OCI-LY7 (cell line): Measurements from ENCODE around the gene HES2. TPM values are rescaled to one million over a fixed set of nuclear protein-coding genes. Genes with fewer than 3 reads are reported as not detected.
A peak's percentile ranks its signal among the peaks of the same experiment; 100 is the strongest.

Source experiments
- BruUV-seq: library from RNA; stranded (reverse); fragments of 400-500 nt; replicated peaks from 2 replicates; lab custom pipeline; 2021; lab: Mats Ljungman, UMichigan
- CTCF ChIA-PET: fragments of 300-600 bp; sonication (Branson Sonifier 250); formaldehyde crosslinking; loops from one replicate; lab custom pipeline; 2022; ENCODE audit warnings: antibody characterized with exemption; ENCODE audit not compliant: unreplicated experiment; lab: Charles Lee
- POLR2A ChIA-PET: fragments of 300-600 bp; sonication (Branson Sonifier 250); formaldehyde crosslinking; loops from one replicate; lab custom pipeline; 2022; ENCODE audit warnings: antibody characterized with exemption; lab: Charles Lee
- DNase-seq: peaks from one replicate; pipeline ENCODE4 v3.0.0-alpha.2; 2015; ENCODE audit warnings: low spot score
- H2AFZ ChIP-seq: fragments of 200-600 bp; sonication (generic), shearing (Covaris generic); 2 replicates; pipeline ENCODE4 v1.6.1; 2014; ENCODE audit warnings: mild to moderate bottlenecking, antibody characterized with exemption, low read length, moderate library complexity
- H3K27ac ChIP-seq: fragments of 200-600 bp; sonication (generic); 2 replicates; pipeline ENCODE4 v1.5.1; 2014; ENCODE audit warnings: mixed run types, low read depth, mild to moderate bottlenecking, moderate library complexity, low read length, inconsistent platforms; ENCODE audit not compliant: poor library complexity, severe bottlenecking
- H3K36me3 ChIP-seq: fragments of 200-600 bp; sonication (generic); 2 replicates; pipeline ENCODE4 v1.6.1; 2014; ENCODE audit warnings: mild to moderate bottlenecking, antibody characterized with exemption, low read length, moderate library complexity, mixed read lengths; ENCODE audit not compliant: insufficient read depth
- H3K4me1 ChIP-seq: fragments of 200-600 bp; sonication (generic); 2 replicates; pipeline ENCODE4 v1.5.1; 2014; ENCODE audit warnings: mild to moderate bottlenecking, low read length; ENCODE audit not compliant: insufficient read depth, poor library complexity, severe bottlenecking
- H3K4me2 ChIP-seq: fragments of 200-600 bp; sonication (generic); 2 replicates; pipeline ENCODE4 v1.6.1; 2014; ENCODE audit warnings: mild to moderate bottlenecking, low read length
- H3K4me3 ChIP-seq: fragments of 200-600 bp; sonication (generic); 2 replicates; pipeline ENCODE4 v1.5.1; 2014; ENCODE audit warnings: mild to moderate bottlenecking, low read depth, low read length; ENCODE audit not compliant: poor library complexity, severe bottlenecking
- H3K79me2 ChIP-seq: fragments of 200-600 bp; sonication (generic); 2 replicates; pipeline ENCODE4 v1.6.1; 2016; ENCODE audit warnings: low read depth, mild to moderate bottlenecking, low read length, moderate library complexity, mixed read lengths; ENCODE audit not compliant: insufficient read depth
- H3K9me2 ChIP-seq: fragments of 200-600 bp; sonication (generic); 2 replicates; pipeline ENCODE4 v1.6.1; 2016; ENCODE audit warnings: mild to moderate bottlenecking, low read length, mixed read lengths; ENCODE audit not compliant: insufficient read depth
- H3K9me3 ChIP-seq: fragments of 200-600 bp; sonication (generic); 2 replicates; pipeline ENCODE4 v1.6.1; 2014; ENCODE audit warnings: mild to moderate bottlenecking, mixed run types, low read length, mixed read lengths
- H4K20me1 ChIP-seq: fragments of 200-600 bp; sonication (generic); 2 replicates; pipeline ENCODE4 v1.6.1; 2014; ENCODE audit warnings: mild to moderate bottlenecking, antibody characterized with exemption, low read length, moderate library complexity, mixed read lengths; ENCODE audit not compliant: insufficient read depth
- EZH2phosphoT487 ChIP-seq: fragments of 200-600 bp; sonication (generic); IDR thresholded peaks from 2 replicates; pipeline ENCODE4 v1.6.1; 2018; ENCODE audit warnings: low read depth, borderline replicate concordance, mild to moderate bottlenecking, mixed run types, antibody characterized with exemption, low read length, moderate library complexity, mixed read lengths
- intact Hi-C: fragments of 100-400 bp; cut with micrococcal nuclease; formaldehyde crosslinking; loops from one replicate; pipeline ENCODE4 v1.10.0; 2022; ENCODE audit not compliant: unreplicated experiment
- total RNA-seq, 2 experiments: library from RNA; depleted of rRNA in 1 of 2; stranded (reverse); fragments of >200 nt in 1 of 2; shearing (Covaris generic) in 1 of 2; gene quantifications; 2 replicates each; pipeline ENCODE4 v1.2.3, GENCODE V29; 2014 to 2022
- TF ChIP-seq, protein P1 (sequence below): fragments of 200-600 bp; sonication (generic); conservative IDR thresholded peaks from 2 replicates; pipeline ENCODE4 v1.5.1; 2014; ENCODE audit warnings: mild to moderate bottlenecking, antibody characterized with exemption, low read length, moderate library complexity, mixed read lengths

Gene HES2
- total RNA-seq, 2 experiments from 2014 or later: not detected

DNA sequence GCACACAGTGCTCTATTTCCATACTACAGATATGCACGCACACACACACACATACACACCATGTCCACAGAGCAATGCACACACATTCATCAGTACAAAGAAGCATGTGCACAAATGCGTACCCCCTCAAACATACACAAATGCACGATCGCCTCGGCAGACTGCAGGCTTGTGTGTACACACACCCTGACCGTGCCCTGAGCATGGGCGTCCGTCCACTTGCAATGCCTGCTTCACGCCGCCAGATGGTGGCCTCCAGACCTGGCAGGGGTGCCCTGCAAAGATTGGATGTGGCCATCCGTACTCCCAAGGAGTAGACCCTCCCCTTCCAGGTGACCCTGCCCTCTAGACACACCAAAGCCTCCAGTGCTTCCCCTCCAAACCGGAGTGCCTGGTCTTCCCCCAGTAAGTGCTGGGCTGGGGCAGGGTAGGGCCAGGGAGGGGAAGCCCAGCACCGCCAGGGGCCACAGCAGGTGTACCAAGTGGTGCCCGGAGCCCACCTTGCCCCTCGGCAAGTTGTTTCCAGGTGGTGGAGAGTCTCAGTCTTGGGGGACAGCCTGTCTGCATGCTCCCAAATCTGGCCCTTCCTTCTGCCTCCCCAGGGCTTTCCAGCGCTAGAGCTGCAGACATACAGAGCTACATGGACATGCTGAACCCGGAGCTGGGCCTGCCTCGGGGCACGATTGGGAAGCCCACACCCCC is 25.5 kb upstream of the HES2 start:
- Histone ChIP-seq H3K36me3 (no peaks in the 10 kb centered on the region), H3K9me2 (no peaks in the 10 kb centered on the region), H3K27ac (no peak overlapping the region), H3K4me1 (peaks cover 12% of the 10 kb centered on the region), H3K4me3 (no peak overlapping the region), H3K4me2 (no peak overlapping the region), H2AFZ (no peak overlapping the region), H4K20me1 (no peaks in the 10 kb centered on the region; the same call in 1 of the 2 replicates), H3K79me2 (no peaks in the 10 kb centered on the region), H3K9me3 (no peaks in the 10 kb centered on the region)
- POLR2A ChIA-PET: no interaction called here
- CTCF ChIA-PET: no interaction called here
- DNase-seq: peak; percentile 21
- no TSS peak for BruUV-seq
- TF ChIP-seq, protein P1, sequence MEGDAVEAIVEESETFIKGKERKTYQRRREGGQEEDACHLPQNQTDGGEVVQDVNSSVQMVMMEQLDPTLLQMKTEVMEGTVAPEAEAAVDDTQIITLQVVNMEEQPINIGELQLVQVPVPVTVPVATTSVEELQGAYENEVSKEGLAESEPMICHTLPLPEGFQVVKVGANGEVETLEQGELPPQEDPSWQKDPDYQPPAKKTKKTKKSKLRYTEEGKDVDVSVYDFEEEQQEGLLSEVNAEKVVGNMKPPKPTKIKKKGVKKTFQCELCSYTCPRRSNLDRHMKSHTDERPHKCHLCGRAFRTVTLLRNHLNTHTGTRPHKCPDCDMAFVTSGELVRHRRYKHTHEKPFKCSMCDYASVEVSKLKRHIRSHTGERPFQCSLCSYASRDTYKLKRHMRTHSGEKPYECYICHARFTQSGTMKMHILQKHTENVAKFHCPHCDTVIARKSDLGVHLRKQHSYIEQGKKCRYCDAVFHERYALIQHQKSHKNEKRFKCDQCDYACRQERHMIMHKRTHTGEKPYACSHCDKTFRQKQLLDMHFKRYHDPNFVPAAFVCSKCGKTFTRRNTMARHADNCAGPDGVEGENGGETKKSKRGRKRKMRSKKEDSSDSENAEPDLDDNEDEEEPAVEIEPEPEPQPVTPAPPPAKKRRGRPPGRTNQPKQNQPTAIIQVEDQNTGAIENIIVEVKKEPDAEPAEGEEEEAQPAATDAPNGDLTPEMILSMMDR: peak; percentile 56
- TF ChIP-seq EZH2phosphoT487: no peak
- intact Hi-C loops: no loop called here

DNA sequence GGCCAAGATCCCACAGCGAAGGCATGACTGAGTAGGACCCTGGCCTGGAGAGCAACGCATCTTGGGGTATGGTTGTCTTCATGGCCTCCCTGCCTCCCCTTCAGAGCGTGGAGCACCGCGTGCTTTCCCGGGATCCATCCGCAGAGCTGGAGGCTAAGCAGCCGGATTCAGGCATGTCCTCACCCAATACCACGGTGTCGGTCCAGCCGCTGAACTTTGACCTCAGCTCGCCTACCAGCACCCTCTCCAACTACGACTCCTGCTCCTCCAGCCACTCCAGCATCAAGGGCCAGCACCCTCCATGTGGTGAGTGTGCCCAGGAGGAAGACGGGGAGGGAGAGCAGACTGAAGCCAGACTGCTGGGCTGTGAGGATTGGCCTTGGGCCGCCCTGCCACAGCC is 24.7 kb upstream of the HES2 start:
- peaks cover 12% of the 10 kb centered on the region for H3K4me1 ChIP-seq
- H3K9me3 ChIP-seq: no peaks in the 10 kb centered on the region
- ChIA-PET POLR2A (no interaction called here), CTCF (no interaction called here)
- no peak for DNase-seq
- no peak overlapping the region for H3K4me3 ChIP-seq
- H3K9me2 ChIP-seq: no peaks in the 10 kb centered on the region
- no TSS peak for BruUV-seq
- H3K36me3 ChIP-seq: no peaks in the 10 kb centered on the region
- no peaks in the 10 kb centered on the region; the same call in 1 of the 2 replicates for H4K20me1 ChIP-seq
- intact Hi-C loops: no loop called here
- H3K79me2 ChIP-seq: no peaks in the 10 kb centered on the region
- no peak for TF ChIP-seq EZH2phosphoT487
- H3K27ac ChIP-seq: no peak overlapping the region
- H2AFZ ChIP-seq: no peak overlapping the region
- no peak overlapping the region for H3K4me2 ChIP-seq

GRCh38 chr1:6443339-6444115 is 23.8 kb upstream of the HES2 start:
- CTCF ChIA-PET: no interaction called here
- POLR2A ChIA-PET: interaction anchor here (0.6 kb wide), 2 partner anchors 42 to 276 kb away, joined by 3 to 5 read pairs; no protein-coding TSS in a partner anchor
- no peak overlapping the region for H3K4me3 ChIP-seq
- DNase-seq: no peak
- intact Hi-C loops: no loop called here
- H3K27ac ChIP-seq: no peak overlapping the region
- peaks cover 12% of the 10 kb centered on the region for H3K4me1 ChIP-seq
- H3K4me2 ChIP-seq: no peak overlapping the region
- no TSS peak for BruUV-seq
- no peaks in the 10 kb centered on the region for H3K36me3 ChIP-seq
- no peaks in the 10 kb centered on the region; the same call in 1 of the 2 replicates for H4K20me1 ChIP-seq
- no peaks in the 10 kb centered on the region for H3K79me2 ChIP-seq
- TF ChIP-seq, protein P1: no peak
- no peak for TF ChIP-seq EZH2phosphoT487
- no peaks in the 10 kb centered on the region for H3K9me2 ChIP-seq
- H2AFZ ChIP-seq: no peak overlapping the region
- H3K9me3 ChIP-seq: no peaks in the 10 kb centered on the region
